ENCODE results near the gene ISM2.
"Not testable (repeated sequence)": the region's sequence is repeated elsewhere in the genome, so short reads cannot be mapped to it uniquely, and the experiment has no call there.

Gene ISM2

DNA sequence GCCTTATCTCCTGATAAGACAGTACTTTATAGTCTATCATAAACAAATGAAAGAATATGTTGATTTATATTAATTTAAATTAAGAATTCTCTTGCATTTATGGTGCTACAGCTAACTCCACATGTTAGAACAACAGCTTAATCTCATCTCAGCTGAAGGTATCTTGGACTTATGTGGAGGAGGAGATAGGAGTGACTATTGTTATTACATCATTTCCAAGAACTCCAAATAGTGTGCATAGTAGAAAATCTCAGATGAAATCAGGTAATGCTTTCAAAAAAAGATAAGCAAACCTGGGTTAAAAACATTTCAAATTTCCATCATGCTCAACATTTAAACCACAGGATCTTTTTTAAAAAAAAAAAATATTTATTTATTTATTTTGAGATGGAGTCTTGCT is 31.3 kb upstream of the ISM2 start:
- no peaks in the 10 kb centered on the region for H3K4me1 ChIP-seq (ENCODE audit: control insufficient read depth, insufficient read depth, low read length, poor library complexity, severe bottlenecking)
- no peaks in the 10 kb centered on the region for H3K9me3 ChIP-seq (ENCODE audit: control insufficient read depth, low read length)
- H3K4me3 ChIP-seq (ENCODE audit: extremely low read depth, insufficient read depth, low read length, poor library complexity, severe bottlenecking): no peak overlapping the region
- no peak overlapping the region for H3K27ac ChIP-seq (ENCODE audit: low read depth, low read length, severe bottlenecking)
- peaks cover 17% of the 10 kb centered on the region for H3K36me3 ChIP-seq (ENCODE audit: control insufficient read depth, insufficient read depth, low read length)

- no peaks in the 10 kb centered on the region for H3K9me3 ChIP-seq (ENCODE audit: control insufficient read depth, low read length)
- H3K4me1 ChIP-seq (ENCODE audit: control insufficient read depth, insufficient read depth, low read length, poor library complexity, severe bottlenecking): no peaks in the 10 kb centered on the region
- peaks cover 12% of the 10 kb centered on the region for H3K36me3 ChIP-seq (ENCODE audit: control insufficient read depth, insufficient read depth, low read length)
- WGBS, 2 experiments (ENCODE audit: insufficient coverage in 2 of 2): 100% methylated on average over 1 to 2 of the region's 2 CpGs
- H3K4me3 ChIP-seq (ENCODE audit: extremely low read depth, insufficient read depth, low read length, poor library complexity, severe bottlenecking): no peak overlapping the region
- H3K27ac ChIP-seq (ENCODE audit: low read depth, low read length, severe bottlenecking): no peak overlapping the region
Measured at GRCh38 chr14:77529213-77529612, 30.6 kb upstream of the ISM2 start.

GRCh38 chr14:77528701-77529100 is 30.1 kb upstream of the ISM2 start:
- not testable (repeated sequence) for H3K4me1 ChIP-seq (ENCODE audit: control insufficient read depth, insufficient read depth, low read length, poor library complexity, severe bottlenecking); H3K9me3 ChIP-seq (ENCODE audit: control insufficient read depth, low read length); H3K27ac ChIP-seq (ENCODE audit: low read depth, low read length, severe bottlenecking); H3K4me3 ChIP-seq (ENCODE audit: extremely low read depth, insufficient read depth, low read length, poor library complexity, severe bottlenecking); H3K36me3 ChIP-seq (ENCODE audit: control insufficient read depth, insufficient read depth, low read length)
- 96 to 97% methylated on average over 2 to 3 of the region's 5 CpGs for WGBS, 2 experiments (ENCODE audit: insufficient coverage in 2 of 2)

- Histone ChIP-seq H3K4me3 (ENCODE audit: extremely low read depth, insufficient read depth, low read length, poor library complexity, severe bottlenecking) (no peak overlapping the region), H3K36me3 (ENCODE audit: control insufficient read depth, insufficient read depth, low read length) (peaks cover 8% of the 10 kb centered on the region), H3K4me1 (ENCODE audit: control insufficient read depth, insufficient read depth, low read length, poor library complexity, severe bottlenecking) (no peaks in the 10 kb centered on the region), H3K9me3 (ENCODE audit: control insufficient read depth, low read length) (no peaks in the 10 kb centered on the region), H3K27ac (ENCODE audit: low read depth, low read length, severe bottlenecking) (no peak overlapping the region)
- WGBS, 2 experiments (ENCODE audit: insufficient coverage in 2 of 2): no CpG with 5 or more reads among the region's 1 CpG
Measured at GRCh38 chr14:77526266-77526665, 27.6 kb upstream of the ISM2 start.

- WGBS, 2 experiments (ENCODE audit: insufficient coverage in 2 of 2): 87 to 98% methylated on average over 6 of the region's 6 CpGs
- H3K4me3 ChIP-seq (ENCODE audit: extremely low read depth, insufficient read depth, low read length, poor library complexity, severe bottlenecking): no peak overlapping the region
- peaks cover 18% of the 10 kb centered on the region for H3K36me3 ChIP-seq (ENCODE audit: control insufficient read depth, insufficient read depth, low read length)
- H3K27ac ChIP-seq (ENCODE audit: low read depth, low read length, severe bottlenecking): no peak overlapping the region
- H3K9me3 ChIP-seq (ENCODE audit: control insufficient read depth, low read length): no peaks in the 10 kb centered on the region
- H3K4me1 ChIP-seq (ENCODE audit: control insufficient read depth, insufficient read depth, low read length, poor library complexity, severe bottlenecking): no peaks in the 10 kb centered on the region
Measured at GRCh38 chr14:77524536-77524935, 25.9 kb upstream of the ISM2 start.

GRCh38 chr14:77523109-77523508 is 24.5 kb upstream of the ISM2 start:
- no peaks in the 10 kb centered on the region for H3K9me3 ChIP-seq (ENCODE audit: control insufficient read depth, low read length)
- 94 to 100% methylated on average over 3 of the region's 3 CpGs for WGBS, 2 experiments (ENCODE audit: insufficient coverage in 2 of 2)
- H3K27ac ChIP-seq (ENCODE audit: low read depth, low read length, severe bottlenecking): no peak overlapping the region
- no peak overlapping the region for H3K4me3 ChIP-seq (ENCODE audit: extremely low read depth, insufficient read depth, low read length, poor library complexity, severe bottlenecking)
- H3K36me3 ChIP-seq (ENCODE audit: control insufficient read depth, insufficient read depth, low read length): peaks cover 32% of the 10 kb centered on the region
- H3K4me1 ChIP-seq (ENCODE audit: control insufficient read depth, insufficient read depth, low read length, poor library complexity, severe bottlenecking): no peaks in the 10 kb centered on the region

- 95 to 98% methylated on average over 4 of the region's 4 CpGs for WGBS, 2 experiments (ENCODE audit: insufficient coverage in 2 of 2)
- H3K27ac ChIP-seq (ENCODE audit: low read depth, low read length, severe bottlenecking): no peak overlapping the region
- no peak overlapping the region for H3K4me3 ChIP-seq (ENCODE audit: extremely low read depth, insufficient read depth, low read length, poor library complexity, severe bottlenecking)
- peaks cover 53% of the 10 kb centered on the region for H3K36me3 ChIP-seq (ENCODE audit: control insufficient read depth, insufficient read depth, low read length)
- no peaks in the 10 kb centered on the region for H3K4me1 ChIP-seq (ENCODE audit: control insufficient read depth, insufficient read depth, low read length, poor library complexity, severe bottlenecking)
- no peaks in the 10 kb centered on the region for H3K9me3 ChIP-seq (ENCODE audit: control insufficient read depth, low read length)
Measured at GRCh38 chr14:77520555-77520954, 21.9 kb upstream of the ISM2 start.

DNA sequence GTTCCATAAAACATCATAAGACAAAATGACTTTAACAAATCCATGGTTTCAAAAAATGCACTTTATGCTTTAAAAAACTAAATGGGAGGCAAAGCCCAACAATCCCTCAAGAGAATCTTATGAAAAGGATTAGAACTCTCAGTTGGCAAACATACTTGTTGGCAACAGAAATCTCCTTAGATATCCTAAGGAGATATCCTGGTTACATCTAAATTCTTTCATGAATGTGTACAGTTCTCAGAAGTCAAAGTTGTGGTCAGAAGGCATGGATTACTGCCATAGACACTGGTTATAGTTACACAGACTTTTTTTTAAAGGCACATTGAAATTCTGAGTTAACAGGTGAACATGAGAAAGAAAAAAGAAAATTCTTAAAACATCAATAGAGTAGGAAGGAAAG is 17.5 kb upstream of the ISM2 start:
- no peaks in the 10 kb centered on the region for H3K4me1 ChIP-seq (ENCODE audit: control insufficient read depth, insufficient read depth, low read length, poor library complexity, severe bottlenecking)
- no peak overlapping the region for H3K4me3 ChIP-seq (ENCODE audit: extremely low read depth, insufficient read depth, low read length, poor library complexity, severe bottlenecking)
- peaks cover 72% of the 10 kb centered on the region for H3K36me3 ChIP-seq (ENCODE audit: control insufficient read depth, insufficient read depth, low read length)
- H3K27ac ChIP-seq (ENCODE audit: low read depth, low read length, severe bottlenecking): no peak overlapping the region
- H3K9me3 ChIP-seq (ENCODE audit: control insufficient read depth, low read length): no peaks in the 10 kb centered on the region

DNA sequence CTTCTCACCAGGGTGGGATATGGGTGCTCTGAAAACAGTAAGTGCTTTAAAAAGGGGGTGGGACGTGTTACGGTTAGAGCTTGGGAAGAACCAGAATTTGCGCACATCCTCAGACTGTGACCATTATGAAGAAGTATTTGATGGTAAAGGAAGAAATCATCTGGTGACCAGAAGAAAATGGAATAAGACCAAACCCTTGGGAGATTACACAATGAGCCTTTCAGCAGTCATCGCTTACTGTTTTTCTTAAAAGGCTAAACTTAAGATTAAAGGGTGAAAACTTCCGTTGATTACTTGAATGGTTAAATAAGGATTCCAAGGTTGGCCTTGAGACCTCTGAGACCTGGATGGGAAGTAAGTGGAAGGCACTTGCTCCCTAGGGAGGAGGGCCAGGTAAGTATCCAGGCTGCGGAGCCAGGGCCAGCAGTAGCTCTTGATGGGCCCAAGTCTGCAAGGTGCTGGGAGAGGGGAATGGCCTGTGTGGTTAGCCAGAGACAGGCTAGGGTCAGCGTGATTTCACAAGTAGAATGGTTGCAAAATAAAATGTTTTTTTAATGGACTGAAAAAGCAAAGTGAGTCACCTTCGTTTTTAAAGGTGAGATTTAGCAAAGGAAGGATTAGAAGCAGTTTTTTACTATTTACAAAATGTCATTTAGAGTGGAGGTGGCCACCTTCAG is 13.0 kb upstream of the ISM2 start:
- no peak overlapping the region for H3K4me3 ChIP-seq (ENCODE audit: extremely low read depth, insufficient read depth, low read length, poor library complexity, severe bottlenecking)
- H3K36me3 ChIP-seq (ENCODE audit: control insufficient read depth, insufficient read depth, low read length): peaks cover 65% of the 10 kb centered on the region
- peaks cover 8% of the 10 kb centered on the region for H3K4me1 ChIP-seq (ENCODE audit: control insufficient read depth, insufficient read depth, low read length, poor library complexity, severe bottlenecking)
- 94 to 96% methylated on average over 7 to 8 of the region's 8 CpGs for WGBS, 2 experiments (ENCODE audit: insufficient coverage in 2 of 2)
- no peak overlapping the region for H3K27ac ChIP-seq (ENCODE audit: low read depth, low read length, severe bottlenecking)
- no peaks in the 10 kb centered on the region for H3K9me3 ChIP-seq (ENCODE audit: control insufficient read depth, low read length)

DNA sequence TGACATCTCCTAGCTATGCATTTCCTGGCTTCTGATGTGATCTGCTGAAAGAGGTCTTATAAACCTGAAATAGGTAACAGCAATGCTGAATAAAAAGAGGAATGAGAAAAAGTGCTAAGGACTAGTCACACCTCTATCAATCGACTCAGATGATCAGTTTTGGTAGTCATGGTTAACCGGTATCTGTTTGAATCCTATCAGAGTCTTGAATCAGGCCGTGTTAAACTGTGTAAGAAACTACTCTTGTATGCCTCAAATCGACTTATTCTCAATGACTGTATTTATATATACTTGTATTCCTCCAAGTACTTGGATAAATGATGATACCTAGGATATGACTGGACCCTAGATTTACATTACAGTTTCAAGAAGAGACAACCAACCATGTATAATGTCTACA is 10.8 kb upstream of the ISM2 start:
- peaks cover 8% of the 10 kb centered on the region for H3K4me1 ChIP-seq (ENCODE audit: control insufficient read depth, insufficient read depth, low read length, poor library complexity, severe bottlenecking)
- H3K27ac ChIP-seq (ENCODE audit: low read depth, low read length, severe bottlenecking): no peak overlapping the region
- 100% methylated on average over 1 of the region's 4 CpGs; no CpG with 5 or more reads in 1 of the 2 experiments for WGBS, 2 experiments (ENCODE audit: insufficient coverage in 2 of 2)
- no peaks in the 10 kb centered on the region for H3K9me3 ChIP-seq (ENCODE audit: control insufficient read depth, low read length)
- peaks cover 61% of the 10 kb centered on the region for H3K36me3 ChIP-seq (ENCODE audit: control insufficient read depth, insufficient read depth, low read length)
- H3K4me3 ChIP-seq (ENCODE audit: extremely low read depth, insufficient read depth, low read length, poor library complexity, severe bottlenecking): no peak overlapping the region

GRCh38 chr14:77508876-77509275 is 10.3 kb upstream of the ISM2 start:
- no peaks in the 10 kb centered on the region for H3K9me3 ChIP-seq (ENCODE audit: control insufficient read depth, low read length)
- peaks cover 56% of the 10 kb centered on the region for H3K36me3 ChIP-seq (ENCODE audit: control insufficient read depth, insufficient read depth, low read length)
- 94 to 100% methylated on average over 3 of the region's 3 CpGs for WGBS, 2 experiments (ENCODE audit: insufficient coverage in 2 of 2)
- no peak overlapping the region for H3K4me3 ChIP-seq (ENCODE audit: extremely low read depth, insufficient read depth, low read length, poor library complexity, severe bottlenecking)
- H3K4me1 ChIP-seq (ENCODE audit: control insufficient read depth, insufficient read depth, low read length, poor library complexity, severe bottlenecking): peaks cover 8% of the 10 kb centered on the region
- H3K27ac ChIP-seq (ENCODE audit: low read depth, low read length, severe bottlenecking): peak overlapping the region; percentile 24

All from mesodermal cell (in vitro differentiated cells).